Neural progenitor cell (in vitro differentiated cells): ENCODE measurements around the gene ABCA7.

Experiments
- CTCF ChIP-seq: fragments of 200-600 bp; sonication (generic); IDR thresholded peaks from 2 replicates; pipeline ENCODE4 v1.5.1; 2017; ENCODE audit warnings: antibody characterized with exemption, mild to moderate bottlenecking
- EZH2 ChIP-seq: fragments of 200-600 bp; sonication (generic); IDR thresholded peaks from 2 replicates; pipeline ENCODE4 v1.6.1; 2017; ENCODE audit warnings: antibody characterized with exemption, mild to moderate bottlenecking, moderate library complexity
- EZH2phosphoT487 ChIP-seq: fragments of 200-600 bp; sonication (generic); IDR thresholded peaks from 2 replicates; pipeline ENCODE4 v1.6.1; 2017; ENCODE audit warnings: antibody characterized with exemption

GRCh38 chr19:1035998-1036621 lies 3.8 kb upstream of the ABCA7 start:
- TF ChIP-seq CTCF (peak; percentile 26), EZH2 (no peak), EZH2phosphoT487 (no peak)
